GM12872 (cell line): ENCODE measurements around the gene PGLYRP2.

Experiments
- TF ChIP-seq, protein P1 (sequence below): IDR thresholded peaks from 3 replicates; pipeline ENCODE4 v1.5.1; 2011; ENCODE audit warnings: low read depth, mild to moderate bottlenecking, low read length, moderate library complexity; ENCODE audit not compliant: insufficient read depth

The PGLYRP2 gene

DNA sequence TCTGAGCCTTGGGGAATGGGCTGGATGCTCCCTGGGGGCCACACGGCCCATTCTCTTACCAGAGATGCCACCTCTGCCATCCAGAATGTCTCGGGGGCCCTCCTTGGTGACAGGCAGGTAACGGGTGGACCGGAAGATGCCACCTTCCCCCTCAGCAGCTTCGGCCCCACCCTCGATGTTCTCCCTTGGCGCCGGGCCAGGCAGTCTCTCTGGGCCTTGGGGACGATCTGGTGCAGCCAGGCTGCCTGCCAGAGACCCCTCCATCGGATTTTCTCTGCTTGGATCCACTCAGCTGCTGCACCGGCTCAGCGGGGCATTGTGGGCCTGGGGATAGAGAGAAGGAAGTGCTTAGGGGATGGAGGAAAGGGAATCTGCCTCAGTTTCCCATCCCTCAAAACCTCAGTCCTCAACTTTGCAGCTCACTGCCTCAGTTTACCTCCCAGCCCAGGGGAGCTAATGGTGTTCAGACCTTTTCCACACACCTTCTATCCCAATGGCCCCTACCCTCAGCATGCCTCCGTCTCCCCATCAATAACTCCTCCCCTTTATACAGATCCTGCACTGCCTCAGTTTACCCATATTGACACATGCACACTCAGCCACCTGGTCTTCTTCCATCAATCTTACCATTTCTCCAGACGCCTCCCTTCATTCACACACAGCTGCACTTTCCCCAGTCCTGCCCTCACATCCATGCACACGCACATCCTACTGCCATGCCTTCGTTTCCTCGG is 31.1 kb downstream of the PGLYRP2 start:
- TF ChIP-seq, protein P1, sequence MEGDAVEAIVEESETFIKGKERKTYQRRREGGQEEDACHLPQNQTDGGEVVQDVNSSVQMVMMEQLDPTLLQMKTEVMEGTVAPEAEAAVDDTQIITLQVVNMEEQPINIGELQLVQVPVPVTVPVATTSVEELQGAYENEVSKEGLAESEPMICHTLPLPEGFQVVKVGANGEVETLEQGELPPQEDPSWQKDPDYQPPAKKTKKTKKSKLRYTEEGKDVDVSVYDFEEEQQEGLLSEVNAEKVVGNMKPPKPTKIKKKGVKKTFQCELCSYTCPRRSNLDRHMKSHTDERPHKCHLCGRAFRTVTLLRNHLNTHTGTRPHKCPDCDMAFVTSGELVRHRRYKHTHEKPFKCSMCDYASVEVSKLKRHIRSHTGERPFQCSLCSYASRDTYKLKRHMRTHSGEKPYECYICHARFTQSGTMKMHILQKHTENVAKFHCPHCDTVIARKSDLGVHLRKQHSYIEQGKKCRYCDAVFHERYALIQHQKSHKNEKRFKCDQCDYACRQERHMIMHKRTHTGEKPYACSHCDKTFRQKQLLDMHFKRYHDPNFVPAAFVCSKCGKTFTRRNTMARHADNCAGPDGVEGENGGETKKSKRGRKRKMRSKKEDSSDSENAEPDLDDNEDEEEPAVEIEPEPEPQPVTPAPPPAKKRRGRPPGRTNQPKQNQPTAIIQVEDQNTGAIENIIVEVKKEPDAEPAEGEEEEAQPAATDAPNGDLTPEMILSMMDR: no peak

DNA sequence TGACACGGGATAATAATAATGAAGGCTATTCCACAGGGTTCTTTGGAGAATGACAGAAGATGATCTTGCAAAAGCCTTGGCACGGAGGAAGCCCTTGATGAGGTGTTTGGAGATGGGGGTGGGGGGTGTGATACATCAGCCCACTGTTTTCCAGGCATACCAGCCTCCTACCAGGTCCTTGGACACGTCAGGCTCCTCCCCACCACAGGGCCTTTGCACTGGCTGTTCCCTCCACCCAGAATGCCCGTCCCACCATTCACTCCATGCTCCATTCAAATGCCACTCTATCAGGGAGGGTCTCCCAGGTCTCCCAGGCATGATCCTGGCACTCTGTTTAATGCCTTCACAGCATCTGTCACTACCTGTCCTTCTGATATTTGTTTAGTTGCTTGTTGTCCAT is 32.2 kb downstream of the PGLYRP2 start:
- TF ChIP-seq, protein P1: no peak

DNA sequence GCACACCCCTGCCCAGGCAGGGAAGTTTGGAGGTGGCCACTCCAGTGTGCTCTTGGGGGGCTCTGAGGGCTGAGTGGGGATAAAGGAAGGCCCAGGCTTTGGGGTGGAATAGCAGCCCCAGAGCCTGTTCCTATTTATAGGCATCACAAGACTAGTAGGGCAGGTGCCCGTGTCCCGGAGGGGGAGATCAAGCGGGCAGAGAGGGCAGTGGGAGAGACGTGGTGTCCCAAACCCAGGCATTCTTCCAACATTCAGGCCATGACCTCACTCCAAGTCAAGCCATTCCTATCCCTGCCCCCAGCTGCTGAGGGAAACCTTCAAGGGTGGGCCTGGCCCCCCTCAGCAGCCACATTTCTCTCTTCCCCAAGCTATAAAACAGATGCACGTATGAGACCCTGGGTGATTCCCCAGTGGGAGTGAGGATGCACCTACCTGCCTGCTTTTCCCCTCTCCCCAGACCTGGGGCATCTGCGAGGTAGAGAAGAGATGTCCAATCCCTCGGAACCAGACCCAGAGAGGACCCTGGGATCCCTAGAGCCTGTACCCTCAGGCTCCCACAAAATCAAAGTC is 33.4 kb downstream of the PGLYRP2 start:
- TF ChIP-seq, protein P1: no peak

DNA sequence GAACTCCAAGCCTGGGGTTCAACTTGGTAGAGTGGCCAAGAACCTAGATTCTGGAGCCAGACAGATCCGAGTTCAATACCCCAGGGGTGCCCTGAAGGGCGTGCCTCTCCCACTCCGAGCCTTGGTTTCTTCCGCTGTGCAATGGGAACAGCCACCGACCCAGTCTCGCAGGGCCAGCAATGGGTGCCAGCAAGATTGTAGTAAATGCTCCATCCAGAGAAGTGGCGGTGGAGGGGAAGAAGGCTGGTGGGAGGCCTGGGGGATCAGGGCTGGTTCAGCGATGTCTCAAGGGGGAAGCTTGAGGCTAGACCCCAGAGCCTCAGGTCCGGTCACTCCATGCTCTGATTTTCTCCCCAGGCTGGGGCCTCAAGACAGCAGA is 34.1 kb downstream of the PGLYRP2 start:
- TF ChIP-seq, protein P1: no peak

DNA sequence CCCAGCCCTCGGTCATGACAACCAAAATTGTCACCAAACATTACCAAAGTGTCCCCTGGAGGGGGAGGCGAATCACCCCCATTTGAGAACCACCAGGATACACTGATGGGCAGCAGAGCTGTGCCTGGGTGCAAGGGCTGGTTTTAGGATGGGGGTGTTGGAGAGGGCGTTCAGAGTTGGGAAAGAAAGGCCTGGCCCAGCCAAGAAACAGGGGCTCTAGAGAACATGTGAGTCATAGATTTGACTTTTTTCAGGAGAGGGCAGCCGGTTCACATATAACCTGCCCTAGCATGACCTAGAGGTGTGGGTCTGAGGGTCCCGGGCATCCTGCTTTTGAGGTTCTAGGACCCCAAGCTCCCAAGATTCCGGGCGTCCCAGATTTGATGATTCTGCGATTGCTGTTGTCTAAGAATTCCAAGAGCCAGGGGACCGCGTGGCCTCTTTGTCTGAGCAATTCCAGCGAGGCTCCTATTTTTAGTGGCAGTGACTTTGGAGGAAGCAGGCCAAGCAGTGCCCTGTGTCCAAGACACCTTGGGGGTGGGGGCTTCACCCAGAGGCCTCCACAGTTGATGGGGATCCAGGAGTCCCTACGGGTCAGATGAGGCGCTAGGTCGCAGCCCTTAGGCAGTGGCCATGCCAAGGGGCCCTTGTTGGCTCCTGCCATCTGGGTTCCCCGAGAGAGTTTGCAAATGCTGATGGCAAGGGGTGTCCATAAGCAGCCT is 34.6 kb downstream of the PGLYRP2 start:
- TF ChIP-seq, protein P1: no peak

DNA sequence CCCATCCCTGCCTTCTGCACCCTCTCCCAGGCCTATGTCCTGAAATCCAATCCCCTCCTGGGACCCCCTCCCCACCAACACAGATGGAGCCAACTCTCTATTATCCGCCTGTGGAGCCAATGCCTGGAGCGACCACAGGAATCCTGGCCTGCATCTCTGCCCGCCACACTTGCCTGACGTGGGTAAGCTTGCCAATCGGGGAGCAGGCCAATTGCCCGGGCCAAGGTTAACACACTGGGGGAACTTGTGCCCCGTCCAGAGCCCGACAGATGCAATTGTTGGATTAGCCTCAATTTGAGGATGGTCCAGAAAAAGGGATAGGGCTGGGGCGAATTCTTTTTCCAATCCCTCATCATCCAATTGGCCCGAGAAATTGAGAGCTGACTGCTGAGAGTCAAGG is 35.5 kb downstream of the PGLYRP2 start:
- TF ChIP-seq, protein P1: no peak

DNA sequence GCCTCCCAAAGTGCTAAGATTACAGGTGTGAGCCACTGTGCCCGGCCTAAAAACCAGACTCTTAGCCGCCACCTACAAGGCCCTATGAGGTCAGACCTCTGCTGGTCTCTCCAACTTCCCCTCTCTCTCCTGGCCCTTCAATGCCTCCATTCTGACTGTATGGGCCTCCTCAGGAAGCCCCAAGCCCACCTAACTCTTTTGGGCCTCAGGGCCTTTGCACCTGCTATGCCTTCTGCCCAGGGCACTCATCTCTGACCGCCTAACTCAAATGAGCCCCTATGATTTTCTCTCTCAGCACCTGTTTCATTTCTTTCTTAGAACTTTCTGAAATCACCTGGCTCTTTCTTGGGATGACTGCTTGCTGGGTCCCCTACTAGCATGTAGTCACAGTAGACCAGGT is 36.0 kb downstream of the PGLYRP2 start:
- TF ChIP-seq, protein P1: no peak
